Measurements from ENCODE around the gene LRRC66.

- no peak for TF ChIP-seq CTCF (IDR thresholded peaks at IDR 0.05)
- no peak for TF ChIP-seq POLR2A (IDR thresholded peaks at IDR 0.05)
These were observed 2.3 kb downstream of the LRRC66 start for GRCh38 chr4:52017814-52018213.

Measured in suprapubic skin (tissue), 3 donors.